ENCODE measurements around the gene DTWD2. TPM values are rescaled to one million over a fixed set of nuclear protein-coding genes. Genes with fewer than 3 reads are reported as not detected.

DTWD2 gene, protein sequence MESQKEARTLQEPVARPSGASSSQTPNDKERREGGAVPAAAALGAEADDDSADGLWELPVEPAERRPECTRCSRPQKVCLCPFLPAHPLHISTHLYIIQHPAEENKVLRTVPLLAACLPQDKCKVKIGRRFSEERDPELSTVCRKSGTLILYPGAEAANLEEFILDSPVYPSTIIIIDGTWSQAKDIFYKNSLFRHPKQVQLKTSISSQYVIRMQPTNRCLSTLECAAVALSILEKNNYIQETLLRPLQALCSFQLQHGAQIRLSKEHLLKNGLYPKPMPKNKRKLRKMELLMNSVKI
- total RNA-seq = 4.1 and 5.8 TPM in 2 replicates

DNA sequence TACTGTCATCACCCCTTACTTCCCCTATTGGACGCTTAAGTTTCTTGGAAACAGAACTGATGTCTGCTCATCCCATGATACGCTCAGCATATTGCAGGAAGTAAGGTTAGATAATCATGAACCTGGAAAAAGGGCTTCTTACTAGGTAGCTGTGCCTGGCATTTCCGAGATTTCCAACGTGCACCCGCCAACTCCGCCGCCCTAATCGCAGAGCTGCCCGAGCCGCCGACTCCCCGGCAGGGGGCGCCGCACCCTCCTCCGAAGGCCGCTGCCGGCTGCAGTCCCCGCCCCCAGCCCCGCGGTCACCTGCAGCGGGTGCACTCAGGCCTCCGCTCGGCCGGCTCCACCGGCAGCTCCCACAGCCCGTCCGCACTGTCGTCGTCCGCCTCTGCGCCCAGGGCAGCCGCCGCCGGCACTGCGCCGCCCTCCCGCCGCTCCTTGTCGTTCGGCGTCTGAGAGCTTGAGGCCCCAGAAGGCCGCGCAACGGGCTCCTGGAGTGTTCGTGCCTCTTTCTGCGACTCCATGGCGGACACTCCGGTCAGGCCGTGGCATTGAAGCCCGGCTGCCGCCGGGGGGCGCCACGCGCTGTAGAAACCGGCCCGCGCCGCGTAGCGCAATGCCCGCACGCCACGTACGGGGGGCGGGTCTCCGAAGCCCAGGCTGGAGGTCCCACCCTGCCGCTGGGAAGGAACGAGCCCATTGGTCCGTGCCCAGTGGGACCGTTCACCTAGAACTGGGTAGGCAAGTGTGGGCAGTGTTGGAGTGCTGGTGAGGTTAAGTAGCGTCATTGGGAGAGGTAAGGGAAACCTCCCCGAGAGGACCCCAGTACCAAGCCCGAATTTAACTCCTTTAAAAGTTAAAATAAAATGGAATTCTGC, at the start of gene DTWD2:
Gene DTWD2, minus strand, starts transcription at position 560 of the 878 bp plus-strand sequence. Its CDS starts 36 bp downstream, at position 524.

Other genes starting within 250 kb of the DTWD2 start
- 46.6 and 50.9 TPM in 2 replicates for gene DMXL1, start 82.5 kb upstream of the DTWD2 start, total RNA-seq